Uterus (tissue), 4 donors: ENCODE data around the gene ATP8A2. TPM values are rescaled to one million over a fixed set of nuclear protein-coding genes. Genes with fewer than 3 reads are reported as not detected.
"Not testable (repeated sequence)": the region's sequence is repeated elsewhere in the genome, so short reads cannot be mapped to it uniquely, and the experiment has no call there.

Experiments
- DNase-seq, 2 donors: peaks; one replicate each; pipeline ENCODE4 v3.0.0-alpha.2; 2019 to 2020
- H3K27ac ChIP-seq, 2 donors: fragments of 200-600 bp; sonication (generic); 1 replicate in 1 of 2; 2 replicates in 1 of 2; pipeline ENCODE4 v1.5.1; 2016 to 2018
- H3K27me3 ChIP-seq, 2 donors: fragments of 200-600 bp; sonication (generic); one replicate each; pipeline ENCODE4 v1.5.1; 2018 to 2019; ENCODE audit warnings: control low read depth in 1 of 2
- H3K36me3 ChIP-seq, 2 donors: fragments of 200-600 bp; sonication (generic); one replicate each; pipeline ENCODE4 v1.5.1; 2019; ENCODE audit warnings: control low read depth in 1 of 2
- H3K4me1 ChIP-seq, 2 donors: fragments of 200-600 bp; sonication (generic); one replicate each; pipeline ENCODE4 v1.5.1; 2018 to 2019; ENCODE audit warnings: control low read depth in 1 of 2
- H3K4me3 ChIP-seq, 2 donors: fragments of 200-600 bp; sonication (generic); 1 replicate in 1 of 2; 2 replicates in 1 of 2; pipeline ENCODE4 v1.5.1; 2018 to 2019; ENCODE audit warnings: mild to moderate bottlenecking in 1 of 2
- H3K9me3 ChIP-seq, 2 donors: fragments of 200-600 bp; sonication (generic); one replicate each; pipeline ENCODE4 v1.5.1; 2019; ENCODE audit warnings: control low read depth in 1 of 2
- CTCF ChIP-seq, 4 experiments: fragments of 200-600 bp in 2 of 4; fragments of 450-650 bp in 2 of 4; sonication (generic) in 2 of 4; IDR thresholded peaks; one replicate each; pipeline ENCODE4 v1.5.1; 2016 to 2019; ENCODE audit warnings: antibody characterized with exemption in 4 of 4, mild to moderate bottlenecking in 2 of 4, moderate library complexity in 1 of 4
- POLR2A ChIP-seq, 2 donors: fragments of 450-650 bp; IDR thresholded peaks; one replicate each; pipeline ENCODE4 v1.6.1; 2016; ENCODE audit warnings: antibody characterized with exemption in 2 of 2, mild to moderate bottlenecking in 1 of 2, moderate library complexity in 1 of 2
- intact Hi-C: fragments of 100-400 bp; cut with DNase I; formaldehyde crosslinking; loops from one replicate; pipeline ENCODE4 v1.15.1; 2023; ENCODE audit warnings: low total_unique reads
- total RNA-seq, 4 donors: library from RNA; depleted of rRNA in 3 of 4; stranded (reverse); fragments of >200 nt in 3 of 4; gene quantifications; one replicate each; pipeline versions ENCODE4 v1.1.0 to v1.2.4, GENCODE V29; 2014 to 2023
- donor health status: DM: yes; HTN: yes; CAD: no.

The ATP8A2 gene
- total RNA-seq, 4 donors from 2014 or later: 0.64 to 21.4 TPM; not detected in 2

GRCh38 chr13:25502031-25502430 is 130.3 kb downstream of the ATP8A2 start:
- TF ChIP-seq POLR2A (IDR thresholded peaks at IDR 0.05) (no peak), CTCF (IDR thresholded peaks at IDR 0.05) (no peak)
- DNase-seq: no peak
- Histone ChIP-seq H3K4me3 (no peak overlapping the region), H3K9me3 (no peaks in the 10 kb centered on the region), H3K36me3 (no peaks in the 10 kb centered on the region), H3K27ac (no peak overlapping the region), H3K27me3 (no peaks in the 10 kb centered on the region), H3K4me1 (no peaks in the 10 kb centered on the region)
- intact Hi-C loops: no loop called here

GRCh38 chr13:25502551-25502950 is 130.8 kb downstream of the ATP8A2 start:
- H3K27ac ChIP-seq: no peak overlapping the region
- DNase-seq: no peak
- intact Hi-C loops: no loop called here

GRCh38 chr13:25503856-25504255 is 132.1 kb downstream of the ATP8A2 start:
- no peak overlapping the region for H3K27ac ChIP-seq
- TF ChIP-seq CTCF (IDR thresholded peaks at IDR 0.05) (no peak), POLR2A (IDR thresholded peaks at IDR 0.05) (no peak)
- H3K9me3 ChIP-seq: no peaks in the 10 kb centered on the region
- DNase-seq: no peak
- no peak overlapping the region for H3K4me3 ChIP-seq
- intact Hi-C loops: no loop called here
- H3K27me3 ChIP-seq: no peaks in the 10 kb centered on the region
- no peaks in the 10 kb centered on the region for H3K36me3 ChIP-seq
- H3K4me1 ChIP-seq: no peaks in the 10 kb centered on the region

More at GRCh38 chr13:25502551-25502950, 130.8 kb downstream of the ATP8A2 start:
- Histone ChIP-seq H3K4me1 (no peaks in the 10 kb centered on the region), H3K9me3 (no peaks in the 10 kb centered on the region), H3K4me3 (no peak overlapping the region), H3K27me3 (no peaks in the 10 kb centered on the region), H3K36me3 (no peaks in the 10 kb centered on the region)
- TF ChIP-seq CTCF (IDR thresholded peaks at IDR 0.05) (no peak), POLR2A (IDR thresholded peaks at IDR 0.05) (no peak)

- Histone ChIP-seq H3K36me3 (no peaks in the 10 kb centered on the region), H3K27me3 (no peaks in the 10 kb centered on the region), H3K27ac (no peak overlapping the region), H3K4me1 (no peaks in the 10 kb centered on the region), H3K4me3 (no peak overlapping the region), H3K9me3 (no peaks in the 10 kb centered on the region)
- TF ChIP-seq CTCF (IDR thresholded peaks at IDR 0.05) (no peak), POLR2A (IDR thresholded peaks at IDR 0.05) (no peak)
- no peak for DNase-seq
- intact Hi-C loops: no loop called here
Measured at GRCh38 chr13:25507841-25508240, 136.1 kb downstream of the ATP8A2 start.

- intact Hi-C loops, H3K9me3 ChIP-seq, DNase-seq, H3K27me3 ChIP-seq, H3K36me3 ChIP-seq, H3K4me3 ChIP-seq, H3K4me1 ChIP-seq, H3K27ac ChIP-seq: not testable (repeated sequence)
Measured at GRCh38 chr13:25513060-25513459, 141.3 kb downstream of the ATP8A2 start.

- no peak overlapping the region for H3K27ac ChIP-seq
- no peaks in the 10 kb centered on the region for H3K36me3 ChIP-seq
- no peak overlapping the region for H3K4me3 ChIP-seq
- no peaks in the 10 kb centered on the region for H3K9me3 ChIP-seq
- H3K4me1 ChIP-seq: no peaks in the 10 kb centered on the region
- no peaks in the 10 kb centered on the region for H3K27me3 ChIP-seq
- intact Hi-C loops: no loop called here
- DNase-seq: no peak
- TF ChIP-seq CTCF (IDR thresholded peaks at IDR 0.05): no peak
- no peak for TF ChIP-seq POLR2A (IDR thresholded peaks at IDR 0.05)
Measured at GRCh38 chr13:25518441-25518840, 146.7 kb downstream of the ATP8A2 start.
